Erythroblast (primary cell): Measurements from ENCODE around the gene MEGF10.

Experiments
- DNase-seq, 2 experiments: peaks; one replicate each; lab custom pipeline; 2025; lab: John Stamatoyannopoulos, UW
- GATA1 ChIP-seq: IDR thresholded peaks from 2 replicates; pipeline ENCODE4 v1.6.1; 2011; ENCODE audit warnings: low read depth, mild to moderate bottlenecking, control low read depth, low read length, moderate library complexity
- POLR2A ChIP-seq: IDR thresholded peaks from 2 replicates; pipeline ENCODE4 v1.6.1; 2011; ENCODE audit warnings: mild to moderate bottlenecking, low read length

MEGF10 gene

GRCh38 chr5:127330116-127330515, 39.5 kb downstream of the MEGF10 start:
- TF ChIP-seq GATA1 (no peak), POLR2A (no peak)
- DNase-seq, result no peak

- TF ChIP-seq POLR2A, result no peak
- TF ChIP-seq GATA1, result no peak
- no peak for DNase-seq
Measured at GRCh38 chr5:127331890-127332649, 41.5 kb downstream of the MEGF10 start.

GRCh38 chr5:127333483-127333882, 42.9 kb downstream of the MEGF10 start:
- no peak for TF ChIP-seq POLR2A
- TF ChIP-seq GATA1, result no peak
- no peak for DNase-seq

- no peak for TF ChIP-seq GATA1
- no peak for TF ChIP-seq POLR2A
- DNase-seq, result no peak
Measured at GRCh38 chr5:127335381-127335780, 44.8 kb downstream of the MEGF10 start.

GRCh38 chr5:127337876-127338275, 47.3 kb downstream of the MEGF10 start:
- no peak for TF ChIP-seq POLR2A
- no peak for TF ChIP-seq GATA1
- DNase-seq, result no peak

- TF ChIP-seq POLR2A, result no peak
- TF ChIP-seq GATA1, result no peak
Measured at GRCh38 chr5:127338501-127338900, 47.9 kb downstream of the MEGF10 start.

GRCh38 chr5:127340606-127341005, 50.0 kb downstream of the MEGF10 start:
- TF ChIP-seq POLR2A (no peak), GATA1 (no peak)

More at GRCh38 chr5:127338501-127338900, 47.9 kb downstream of the MEGF10 start:
- DNase-seq, result no peak

GRCh38 chr5:127342364-127342763, 51.8 kb downstream of the MEGF10 start:
- no peak for TF ChIP-seq POLR2A
- no peak for TF ChIP-seq GATA1
- DNase-seq, result no peak

More at GRCh38 chr5:127340606-127341005, 50.0 kb downstream of the MEGF10 start:
- no peak for DNase-seq

GRCh38 chr5:127343313-127343712, 52.7 kb downstream of the MEGF10 start:
- DNase-seq, result no peak
- TF ChIP-seq POLR2A, result no peak
- TF ChIP-seq GATA1, result no peak

- no peak for DNase-seq
- no peak for TF ChIP-seq POLR2A
Measured at GRCh38 chr5:127343866-127344265, 53.3 kb downstream of the MEGF10 start.

- no peak for DNase-seq
- TF ChIP-seq POLR2A, result no peak
- no peak for TF ChIP-seq GATA1
Measured at GRCh38 chr5:127344931-127345330, 54.3 kb downstream of the MEGF10 start.

- no peak for DNase-seq
- TF ChIP-seq GATA1 (no peak), POLR2A (no peak)
Measured at GRCh38 chr5:127351418-127351817, 60.8 kb downstream of the MEGF10 start.

GRCh38 chr5:127352068-127352467, 61.5 kb downstream of the MEGF10 start:
- TF ChIP-seq GATA1 (no peak), POLR2A (no peak)
- no peak for DNase-seq

- TF ChIP-seq POLR2A (no peak), GATA1 (no peak)
- no peak for DNase-seq
Measured at GRCh38 chr5:127353327-127353726, 62.7 kb downstream of the MEGF10 start.

- DNase-seq, result no peak
- TF ChIP-seq POLR2A (no peak), GATA1 (no peak)
Measured at GRCh38 chr5:127353796-127354195, 63.2 kb downstream of the MEGF10 start.

- TF ChIP-seq GATA1, result no peak
- no peak for TF ChIP-seq POLR2A
- no peak for DNase-seq
Measured at GRCh38 chr5:127355337-127355736, 64.7 kb downstream of the MEGF10 start.
